Activated CD4-positive, alpha-beta T cell treated with anti-CD3 and anti-CD28 coated beads for 48 hours (primary cell): ENCODE results near the gene SLC6A11.

Experiments
- DNase-seq: peaks from one replicate; pipeline ENCODE4 v3.0.0-alpha.2; 2020

The SLC6A11 gene

GRCh38 chr3:10792208-10792607 is 23.8 kb upstream of the SLC6A11 start:
- no peak for DNase-seq

GRCh38 chr3:10798600-10799367 is 17.2 kb upstream of the SLC6A11 start:
- no peak for DNase-seq

GRCh38 chr3:10804183-10804648 is 11.8 kb upstream of the SLC6A11 start:
- DNase-seq, result no peak

GRCh38 chr3:10806006-10806405 is 10.0 kb upstream of the SLC6A11 start:
- no peak for DNase-seq

GRCh38 chr3:10808130-10808735 is 7.8 kb upstream of the SLC6A11 start:
- DNase-seq, result no peak

- no peak for DNase-seq
These were observed 7.1 kb upstream of the SLC6A11 start for GRCh38 chr3:10808974-10809373.

GRCh38 chr3:10810376-10810775 is 5.7 kb upstream of the SLC6A11 start:
- no peak for DNase-seq

GRCh38 chr3:10813425-10813824 is 2.6 kb upstream of the SLC6A11 start:
- DNase-seq, result no peak

- DNase-seq, result no peak
These were observed 1.4 kb upstream of the SLC6A11 start for GRCh38 chr3:10814623-10815022.

GRCh38 chr3:10815487-10815886 is 541 bp upstream of the SLC6A11 start:
- DNase-seq, result no peak

- no peak for DNase-seq
These were observed 830 bp downstream of the SLC6A11 start for GRCh38 chr3:10816863-10817253.

GRCh38 chr3:10817506-10817905 is 1.5 kb downstream of the SLC6A11 start:
- no peak for DNase-seq

GRCh38 chr3:10822055-10822454 is 6.0 kb downstream of the SLC6A11 start:
- no peak for DNase-seq

- no peak for DNase-seq
These were observed 6.9 kb downstream of the SLC6A11 start for GRCh38 chr3:10822708-10823515.

GRCh38 chr3:10823516-10823818 is 7.4 kb downstream of the SLC6A11 start:
- DNase-seq, result no peak

- no peak for DNase-seq
These were observed 8.4 kb downstream of the SLC6A11 start for GRCh38 chr3:10824468-10824867.

- no peak for DNase-seq
These were observed 17.9 kb downstream of the SLC6A11 start for GRCh38 chr3:10833855-10834414.

GRCh38 chr3:10834951-10835350 is 18.9 kb downstream of the SLC6A11 start:
- DNase-seq, result no peak

- peak; percentile 10 for DNase-seq
These were observed 19.4 kb downstream of the SLC6A11 start for GRCh38 chr3:10835406-10835805.

GRCh38 chr3:10836676-10837075 is 20.6 kb downstream of the SLC6A11 start:
- no peak for DNase-seq

- DNase-seq, result no peak
These were observed 21.8 kb downstream of the SLC6A11 start for GRCh38 chr3:10837849-10838248.

- DNase-seq, result no peak
These were observed 23.1 kb downstream of the SLC6A11 start for GRCh38 chr3:10839167-10839566.

GRCh38 chr3:10841100-10841499 is 25.1 kb downstream of the SLC6A11 start:
- no peak for DNase-seq

- no peak for DNase-seq
These were observed 27.4 kb downstream of the SLC6A11 start for GRCh38 chr3:10843378-10843777.
